GM12872 (cell line): ENCODE results near the gene ARHGAP10.

ENCODE experiments used
- CTCF ChIP-seq: IDR thresholded peaks from 3 replicates; pipeline ENCODE4 v1.5.1; 2011; ENCODE audit warnings: low read depth, mild to moderate bottlenecking, low read length, moderate library complexity; ENCODE audit not compliant: insufficient read depth

Gene ARHGAP10

DNA sequence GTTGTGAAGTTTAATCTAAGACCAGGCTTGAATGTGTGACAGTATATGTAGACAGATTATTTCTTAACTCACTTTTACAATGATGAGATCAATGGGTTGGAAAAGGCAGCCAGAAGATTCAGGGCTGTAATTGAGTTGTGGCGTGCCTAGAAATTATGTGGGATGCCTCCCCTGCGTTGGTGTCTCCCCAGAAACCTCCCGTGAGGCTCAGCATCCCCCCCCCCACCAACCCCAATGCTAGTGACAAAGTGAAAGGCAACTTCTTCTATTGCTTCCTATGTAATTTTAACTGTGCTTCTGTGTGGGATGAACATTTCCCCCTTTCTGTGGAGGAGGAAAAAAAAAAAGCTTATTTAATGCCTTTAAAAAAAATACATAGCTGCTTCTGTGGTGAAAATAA, 297.9 kb downstream of the ARHGAP10 start:
- no peak for TF ChIP-seq CTCF

- TF ChIP-seq CTCF: no peak
Observed at GRCh38 chr4:148030193-148030873, 298.4 kb downstream of the ARHGAP10 start.

DNA sequence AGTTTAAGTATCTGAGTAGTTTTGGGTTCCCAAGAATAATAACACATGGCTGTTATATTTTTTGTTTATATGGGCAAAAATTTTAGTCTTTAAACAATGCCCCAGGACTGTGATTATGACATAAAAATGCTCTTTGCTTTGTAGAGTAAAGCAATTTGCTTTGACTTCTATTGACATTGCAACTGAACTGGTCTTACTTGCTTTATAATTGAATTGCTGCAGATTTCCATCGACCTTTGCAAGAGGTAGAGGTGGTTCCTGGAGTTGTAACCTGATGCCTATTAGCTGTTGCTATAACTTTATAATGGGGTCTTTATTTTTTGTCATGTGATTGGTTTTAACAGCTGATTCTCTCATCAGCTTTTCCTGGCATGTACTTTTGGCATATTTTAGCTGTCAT, 302.9 kb downstream of the ARHGAP10 start:
- TF ChIP-seq CTCF: no peak

- no peak for TF ChIP-seq CTCF
Observed at GRCh38 chr4:148041606-148042329, 309.9 kb downstream of the ARHGAP10 start.

- no peak for TF ChIP-seq CTCF
Observed at GRCh38 chr4:148044089-148044911, 312.4 kb downstream of the ARHGAP10 start.

- TF ChIP-seq CTCF: peak; percentile 48; the same call in 2 of the 3 replicates
Observed at GRCh38 chr4:148044912-148045352, 313.0 kb downstream of the ARHGAP10 start.

DNA sequence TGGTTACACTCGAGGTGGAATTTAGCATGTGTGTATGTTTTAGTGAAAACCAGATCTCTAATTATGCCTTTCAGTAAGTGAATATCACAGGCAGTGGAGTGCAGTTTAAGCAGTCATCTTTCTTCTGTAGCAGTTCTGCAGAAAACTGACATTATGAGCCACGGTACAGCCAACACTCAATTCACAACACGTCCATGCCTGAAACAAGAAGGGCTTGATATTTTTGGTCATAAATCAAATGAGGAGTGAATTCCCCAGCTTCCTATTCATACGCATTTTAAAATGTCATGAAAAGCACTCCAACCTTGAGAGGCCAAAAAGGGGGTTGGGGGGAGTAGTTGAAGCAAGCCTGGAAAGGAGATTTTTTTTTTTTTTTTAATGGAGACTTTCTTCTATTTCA, 316.7 kb downstream of the ARHGAP10 start:
- TF ChIP-seq CTCF: no peak
